Measurements from ENCODE around the gene ELAVL2. TPM values are rescaled to one million over a fixed set of nuclear protein-coding genes. Genes with fewer than 3 reads are reported as not detected.

Gene ELAVL2
- total RNA-seq, 4 donors from 2014 or later: 0.13 to 0.62 (median 0.25) TPM; not detected in 1

- WGBS, 2 donors (ENCODE audit: low coverage in 1 of 2): 90 to 91% methylated on average over 3 to 6 of the region's 6 CpGs
- no peak for ATAC-seq
- TF ChIP-seq EP300 (IDR thresholded peaks at IDR 0.05): no peak
- TF ChIP-seq POLR2AphosphoS5 (IDR thresholded peaks at IDR 0.05): no peak
- no peak for TF ChIP-seq CTCF (IDR thresholded peaks at IDR 0.05)
- TF ChIP-seq POLR2A (IDR thresholded peaks at IDR 0.05): no peak
Observed at GRCh38 chr9:23663536-23663935, 162.5 kb downstream of the ELAVL2 start.

GRCh38 chr9:23663125-23663524 is 162.9 kb downstream of the ELAVL2 start:
- H3K36me3 ChIP-seq: no peaks in the 10 kb centered on the region
- TF ChIP-seq CTCF (IDR thresholded peaks at IDR 0.05) (no peak), POLR2AphosphoS5 (IDR thresholded peaks at IDR 0.05) (no peak), EP300 (IDR thresholded peaks at IDR 0.05) (no peak), POLR2A (IDR thresholded peaks at IDR 0.05) (no peak)
- H3K27me3 ChIP-seq: no peaks in the 10 kb centered on the region
- ATAC-seq: no peak
- H3K9me3 ChIP-seq: no peaks in the 10 kb centered on the region
- no peak overlapping the region for H3K27ac ChIP-seq
- no peak overlapping the region for H3K4me3 ChIP-seq
- 92 to 93% methylated on average over 2 of the region's 2 CpGs for WGBS, 2 donors (ENCODE audit: low coverage in 1 of 2)
- H3K4me1 ChIP-seq: no peaks in the 10 kb centered on the region

More at GRCh38 chr9:23663536-23663935, 162.5 kb downstream of the ELAVL2 start:
- no peaks in the 10 kb centered on the region for H3K4me1 ChIP-seq
- no peaks in the 10 kb centered on the region for H3K9me3 ChIP-seq
- H3K27ac ChIP-seq: no peak overlapping the region
- H3K27me3 ChIP-seq: no peaks in the 10 kb centered on the region
- no peaks in the 10 kb centered on the region for H3K36me3 ChIP-seq
- H3K4me3 ChIP-seq: no peak overlapping the region

GRCh38 chr9:23662320-23662719 is 163.7 kb downstream of the ELAVL2 start:
- TF ChIP-seq EP300 (IDR thresholded peaks at IDR 0.05) (no peak), POLR2AphosphoS5 (IDR thresholded peaks at IDR 0.05) (no peak), POLR2A (IDR thresholded peaks at IDR 0.05) (no peak), CTCF (IDR thresholded peaks at IDR 0.05) (no peak)

GRCh38 chr9:23659346-23660006 is 166.6 kb downstream of the ELAVL2 start:
- 45 to 65% methylated on average over 6 of the region's 6 CpGs for WGBS, 2 donors (ENCODE audit: low coverage in 1 of 2)
- H3K4me3 ChIP-seq: no peak overlapping the region

More at GRCh38 chr9:23662320-23662719, 163.7 kb downstream of the ELAVL2 start:
- Histone ChIP-seq H3K4me3 (no peak overlapping the region), H3K27me3 (no peaks in the 10 kb centered on the region), H3K9me3 (no peaks in the 10 kb centered on the region), H3K4me1 (no peaks in the 10 kb centered on the region), H3K36me3 (no peaks in the 10 kb centered on the region), H3K27ac (no peak overlapping the region)
- no peak for ATAC-seq
- 100% methylated on average over 2 of the region's 2 CpGs; no CpG with 5 or more reads in 1 of the 2 donors for WGBS, 2 donors (ENCODE audit: low coverage in 1 of 2)

More at GRCh38 chr9:23659346-23660006, 166.6 kb downstream of the ELAVL2 start:
- ATAC-seq: no peak
- Histone ChIP-seq H3K27ac (no peak overlapping the region), H3K9me3 (no peaks in the 10 kb centered on the region), H3K36me3 (no peaks in the 10 kb centered on the region), H3K27me3 (no peaks in the 10 kb centered on the region), H3K4me1 (no peaks in the 10 kb centered on the region)
- TF ChIP-seq CTCF (IDR thresholded peaks at IDR 0.05): no peak
